ENCODE measurements around the gene PTH2R.
"Not testable (repeated sequence)": the region's sequence is repeated elsewhere in the genome, so short reads cannot be mapped to it uniquely, and the experiment has no call there.

The PTH2R gene

DNA sequence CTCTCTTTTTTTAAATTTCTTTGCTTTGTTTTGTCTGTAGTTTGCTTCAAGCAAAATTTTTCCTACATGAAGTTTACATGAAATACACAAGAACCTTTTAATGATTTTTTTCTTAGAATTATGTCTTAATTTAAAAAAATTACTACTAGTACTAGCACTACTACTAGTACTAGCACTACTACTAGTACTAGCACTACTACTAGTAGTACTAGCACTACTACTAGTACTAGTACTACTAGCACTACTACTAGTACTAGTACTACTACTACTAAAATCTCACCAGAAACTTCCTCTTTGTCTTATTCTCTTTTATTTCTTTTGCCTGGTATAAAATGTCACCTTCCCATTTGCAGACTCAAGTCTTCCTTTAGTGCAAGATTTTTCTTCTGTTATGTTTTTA is 71.1 kb downstream of the PTH2R start:
- DNase-seq (ENCODE audit: low spot score in 2 of 2): no peak

DNA sequence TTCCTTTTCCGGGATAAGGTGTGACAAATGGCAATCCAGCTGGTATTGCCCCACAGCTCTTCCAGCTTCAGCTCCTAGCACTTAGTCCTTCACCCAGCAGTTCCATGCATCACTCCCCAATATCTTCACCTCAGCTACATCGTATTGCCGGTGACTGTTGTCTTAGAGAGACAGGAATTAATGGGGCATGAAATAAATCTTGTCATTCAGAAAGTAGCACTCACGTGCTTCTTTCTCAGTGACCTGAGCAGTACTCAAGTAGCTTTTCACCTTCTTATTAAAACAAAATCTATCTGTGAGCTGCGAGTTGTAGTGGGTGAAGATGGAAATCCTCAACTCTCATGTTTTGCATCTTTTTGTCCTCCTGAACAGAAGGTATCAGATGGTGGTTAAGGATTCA is 72.8 kb downstream of the PTH2R start:
- DNase-seq (ENCODE audit: low spot score in 2 of 2) (no peak), ATAC-seq (replicated peaks; ENCODE audit: extremely low read depth, poor library complexity, severe bottlenecking) (no peak)
- no peaks in the 10 kb centered on the region for H3K4me1 Mint-ChIP-seq

More for the DNA sequence above, 71.1 kb downstream of the PTH2R start:
- Mint-ChIP-seq H3K4me1 (no peaks in the 10 kb centered on the region), H3K36me3 (ENCODE audit: insufficient read depth) (peaks cover under 1% of the 10 kb centered on the region), H3K27ac (ENCODE audit: low read depth) (no peak overlapping the region), H3K27me3 (no peaks in the 10 kb centered on the region), H3K9me3 (peaks cover 6% of the 10 kb centered on the region), H3K4me3 (no peak overlapping the region)
- ATAC-seq (replicated peaks; ENCODE audit: extremely low read depth, poor library complexity, severe bottlenecking): no peak

DNA sequence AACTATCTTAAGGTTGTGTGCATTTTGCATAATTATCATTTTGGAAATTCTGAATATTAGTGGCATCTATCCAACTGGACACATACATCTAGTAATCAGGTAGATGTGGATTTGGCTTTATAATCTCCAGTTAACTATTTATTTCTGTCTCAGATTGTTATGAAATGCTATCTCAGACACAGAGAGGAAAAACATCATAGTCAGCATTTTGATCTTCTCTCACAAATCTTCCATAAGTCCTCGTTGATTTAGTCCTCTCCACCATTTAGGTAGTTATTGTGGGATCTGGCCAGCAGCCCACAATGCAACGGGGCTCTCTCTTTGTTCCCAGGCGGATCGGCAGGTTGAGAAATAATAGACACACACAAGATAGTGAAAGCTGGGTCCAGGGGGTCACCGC is 75.4 kb downstream of the PTH2R start:
- not testable (repeated sequence) for H3K27ac Mint-ChIP-seq (ENCODE audit: low read depth)

More for the DNA sequence above, 72.8 kb downstream of the PTH2R start:
- peaks cover 7% of the 10 kb centered on the region for H3K9me3 Mint-ChIP-seq
- no peak overlapping the region for H3K4me3 Mint-ChIP-seq
- H3K27me3 Mint-ChIP-seq: no peaks in the 10 kb centered on the region
- H3K27ac Mint-ChIP-seq (ENCODE audit: low read depth): no peak overlapping the region
- no peaks in the 10 kb centered on the region for H3K36me3 Mint-ChIP-seq (ENCODE audit: insufficient read depth)

DNA sequence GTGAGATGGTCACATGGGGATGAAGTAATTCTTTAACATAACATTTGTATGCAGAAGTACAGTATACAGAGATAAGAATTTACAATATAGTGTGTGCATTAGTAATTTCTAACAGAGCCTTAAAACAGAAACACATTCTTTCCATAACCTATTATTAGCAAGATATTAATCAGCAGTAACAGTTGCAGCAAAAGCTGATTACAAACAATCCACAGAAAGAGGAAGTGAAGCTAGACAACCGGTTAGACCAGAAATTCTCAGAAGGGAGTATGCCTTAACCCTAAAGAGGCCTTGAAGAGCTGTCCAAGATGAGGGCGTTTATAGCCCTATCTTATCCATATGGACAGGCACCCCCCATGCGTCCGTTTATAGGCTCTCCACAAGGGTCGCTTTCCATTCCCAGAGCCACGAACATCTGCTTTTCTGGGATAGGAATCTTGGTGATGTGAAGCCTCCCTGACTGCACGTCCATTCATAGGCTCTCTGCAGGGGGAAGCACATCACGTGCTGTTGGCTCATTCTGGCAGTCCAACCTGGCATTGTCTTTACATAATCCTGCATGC is 75.9 kb downstream of the PTH2R start:
- ATAC-seq (replicated peaks; ENCODE audit: extremely low read depth, poor library complexity, severe bottlenecking); H3K36me3 Mint-ChIP-seq (ENCODE audit: insufficient read depth); H3K4me3 Mint-ChIP-seq; H3K27me3 Mint-ChIP-seq; H3K4me1 Mint-ChIP-seq; H3K27ac Mint-ChIP-seq (ENCODE audit: low read depth); DNase-seq (ENCODE audit: low spot score in 2 of 2): not testable (repeated sequence)
- peaks cover 16% of the 10 kb centered on the region for H3K9me3 Mint-ChIP-seq

More for the DNA sequence above, 75.4 kb downstream of the PTH2R start:
- H3K36me3 Mint-ChIP-seq (ENCODE audit: insufficient read depth); H3K27me3 Mint-ChIP-seq; DNase-seq (ENCODE audit: low spot score in 2 of 2); H3K4me1 Mint-ChIP-seq; H3K4me3 Mint-ChIP-seq; ATAC-seq (replicated peaks; ENCODE audit: extremely low read depth, poor library complexity, severe bottlenecking): not testable (repeated sequence)
- H3K9me3 Mint-ChIP-seq: peaks cover 12% of the 10 kb centered on the region

DNA sequence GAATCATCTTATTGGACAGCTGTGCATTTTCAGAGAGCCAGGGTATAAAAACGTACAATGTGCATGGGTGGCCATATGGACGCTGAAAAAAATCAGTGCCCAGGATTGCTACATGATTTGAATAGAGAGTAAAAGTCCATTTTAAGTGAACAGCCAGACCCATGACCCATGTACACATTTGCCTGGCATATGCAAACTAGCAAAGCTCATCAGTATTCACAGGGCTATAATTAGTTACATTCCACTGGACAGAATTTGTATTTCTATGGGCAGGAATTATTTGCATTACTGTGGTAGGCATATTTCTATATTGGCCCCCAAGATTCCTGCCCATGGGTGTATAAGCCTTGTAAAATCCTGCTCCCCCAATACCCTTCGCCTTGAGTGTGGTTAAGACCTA is 78.8 kb downstream of the PTH2R start:
- Mint-ChIP-seq H3K9me3 (peaks cover 16% of the 10 kb centered on the region), H3K4me1 (no peaks in the 10 kb centered on the region), H3K36me3 (ENCODE audit: insufficient read depth) (no peaks in the 10 kb centered on the region), H3K4me3 (no peak overlapping the region), H3K27ac (ENCODE audit: low read depth) (no peak overlapping the region), H3K27me3 (no peaks in the 10 kb centered on the region)
- DNase-seq (ENCODE audit: low spot score in 2 of 2): no peak
- ATAC-seq (replicated peaks; ENCODE audit: extremely low read depth, poor library complexity, severe bottlenecking): no peak

DNA sequence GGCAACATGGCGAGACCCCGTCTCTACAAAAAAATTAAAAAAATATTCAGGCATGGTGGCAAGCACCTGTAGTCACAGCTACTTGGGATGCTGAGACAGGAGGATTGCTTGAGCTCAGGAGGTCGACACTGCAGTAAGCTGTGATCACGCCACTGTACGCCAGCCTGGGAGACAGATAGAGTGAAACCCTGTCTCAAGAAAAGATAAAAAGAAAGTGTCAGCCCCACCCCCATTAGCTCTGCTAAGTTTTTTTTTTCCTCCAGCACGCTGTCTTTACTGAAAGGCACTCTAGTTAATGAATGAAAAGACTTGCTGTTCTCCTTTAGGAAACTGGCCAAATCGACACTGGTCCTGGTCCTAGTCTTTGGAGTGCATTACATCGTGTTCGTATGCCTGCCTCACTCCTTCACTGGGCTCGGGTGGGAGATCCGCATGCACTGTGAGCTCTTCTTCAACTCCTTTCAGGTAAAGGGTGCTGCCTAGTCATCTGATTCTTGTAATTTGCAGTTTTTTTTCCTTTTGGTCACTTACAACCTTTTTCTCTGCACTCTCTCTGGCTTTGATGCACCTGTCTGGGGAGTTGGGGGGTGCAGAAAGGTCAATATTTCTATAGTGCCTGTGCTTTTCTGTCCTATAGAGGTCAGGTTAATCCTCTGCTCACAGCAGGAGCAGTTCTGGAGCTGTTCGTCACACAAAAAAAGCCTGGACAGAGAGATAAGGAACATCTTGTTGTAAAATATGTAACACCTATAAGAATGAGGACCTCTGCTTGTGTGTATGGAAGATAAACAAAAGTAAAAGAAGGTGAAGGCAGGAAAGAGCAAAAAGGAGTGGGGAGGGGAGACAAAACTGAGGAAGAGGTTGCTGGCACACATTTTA is 82.3 kb downstream of the PTH2R start:
- Mint-ChIP-seq H3K27me3 (no peaks in the 10 kb centered on the region), H3K9me3 (peaks cover 8% of the 10 kb centered on the region), H3K4me1 (no peaks in the 10 kb centered on the region), H3K36me3 (ENCODE audit: insufficient read depth) (no peaks in the 10 kb centered on the region), H3K27ac (ENCODE audit: low read depth) (no peak overlapping the region), H3K4me3 (no peak overlapping the region)
- DNase-seq (ENCODE audit: low spot score in 2 of 2) (no peak), ATAC-seq (replicated peaks; ENCODE audit: extremely low read depth, poor library complexity, severe bottlenecking) (no peak)

DNA sequence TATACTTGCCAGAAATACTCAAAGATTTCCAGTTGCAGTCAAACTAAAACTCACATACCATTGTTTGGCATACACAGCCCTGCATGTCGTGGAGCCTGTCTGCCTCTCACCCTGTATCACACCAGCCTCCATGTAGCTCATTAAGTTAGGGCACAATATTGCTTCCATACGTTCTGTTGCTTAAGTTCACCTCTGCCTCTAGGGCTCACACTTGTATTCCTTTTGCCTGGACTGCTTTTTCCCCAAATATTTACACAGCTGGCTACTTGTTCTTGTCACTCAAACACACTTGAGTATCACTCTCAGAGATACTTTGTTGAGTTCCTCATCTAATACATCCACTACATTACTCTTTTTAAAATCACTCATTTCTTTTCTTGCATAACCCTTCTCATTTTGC is 83.1 kb downstream of the PTH2R start:
- Mint-ChIP-seq H3K9me3 (peaks cover 8% of the 10 kb centered on the region), H3K27me3 (no peaks in the 10 kb centered on the region), H3K36me3 (ENCODE audit: insufficient read depth) (no peaks in the 10 kb centered on the region), H3K4me1 (no peaks in the 10 kb centered on the region), H3K27ac (ENCODE audit: low read depth) (no peak overlapping the region), H3K4me3 (no peak overlapping the region)
- no peak for ATAC-seq (replicated peaks; ENCODE audit: extremely low read depth, poor library complexity, severe bottlenecking)
- no peak for DNase-seq (ENCODE audit: low spot score in 2 of 2)

DNA sequence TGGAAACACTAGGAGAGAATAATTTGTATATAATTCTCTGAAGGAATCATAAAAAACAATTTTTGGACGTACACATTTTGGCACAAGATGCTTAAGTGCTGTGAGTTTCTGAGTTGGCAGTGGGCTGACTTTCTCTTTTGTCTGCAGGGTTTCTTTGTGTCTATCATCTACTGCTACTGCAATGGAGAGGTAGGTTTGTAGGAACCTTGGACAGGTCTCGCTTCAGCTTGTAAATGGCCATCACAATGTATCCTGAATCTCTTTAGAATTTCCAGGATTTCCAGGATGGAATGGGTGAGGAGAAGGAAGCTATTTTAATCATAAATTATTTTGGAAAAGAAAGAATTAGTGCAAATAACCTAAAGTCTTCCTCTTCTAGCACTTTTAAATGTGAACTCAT is 83.9 kb downstream of the PTH2R start:
- no peak overlapping the region for H3K4me3 Mint-ChIP-seq
- no peaks in the 10 kb centered on the region for H3K27me3 Mint-ChIP-seq
- no peak for ATAC-seq (replicated peaks; ENCODE audit: extremely low read depth, poor library complexity, severe bottlenecking)
- DNase-seq (ENCODE audit: low spot score in 2 of 2): no peak
- no peaks in the 10 kb centered on the region for H3K4me1 Mint-ChIP-seq
- H3K9me3 Mint-ChIP-seq: peaks cover 8% of the 10 kb centered on the region
- no peak overlapping the region for H3K27ac Mint-ChIP-seq (ENCODE audit: low read depth)
- no peaks in the 10 kb centered on the region for H3K36me3 Mint-ChIP-seq (ENCODE audit: insufficient read depth)

DNA sequence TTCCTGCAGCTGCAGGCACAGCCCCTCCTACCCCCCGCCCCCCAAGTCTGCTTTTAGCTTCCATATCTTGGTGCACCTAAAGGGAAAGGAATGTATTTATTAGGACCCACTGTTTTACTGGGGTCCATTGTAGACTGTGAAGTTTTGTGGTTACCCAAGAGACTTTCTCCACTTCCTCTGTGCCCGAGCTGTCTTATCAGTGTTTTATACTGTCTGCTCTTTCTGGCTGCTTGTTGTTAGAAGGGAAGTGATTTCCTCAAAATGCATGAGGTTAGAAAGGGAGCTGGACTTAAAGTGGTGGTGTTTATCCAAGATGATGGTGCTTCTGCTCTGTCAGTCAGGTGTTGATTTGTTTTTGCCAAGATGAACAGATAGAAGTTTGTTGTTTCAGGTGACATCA is 85.0 kb downstream of the PTH2R start:
- Mint-ChIP-seq H3K4me1 (no peaks in the 10 kb centered on the region), H3K9me3 (peaks cover 7% of the 10 kb centered on the region), H3K36me3 (ENCODE audit: insufficient read depth) (no peaks in the 10 kb centered on the region), H3K27me3 (no peaks in the 10 kb centered on the region), H3K27ac (ENCODE audit: low read depth) (no peak overlapping the region), H3K4me3 (no peak overlapping the region)
- no peak for ATAC-seq (replicated peaks; ENCODE audit: extremely low read depth, poor library complexity, severe bottlenecking)
- DNase-seq (ENCODE audit: low spot score in 2 of 2): no peak

DNA sequence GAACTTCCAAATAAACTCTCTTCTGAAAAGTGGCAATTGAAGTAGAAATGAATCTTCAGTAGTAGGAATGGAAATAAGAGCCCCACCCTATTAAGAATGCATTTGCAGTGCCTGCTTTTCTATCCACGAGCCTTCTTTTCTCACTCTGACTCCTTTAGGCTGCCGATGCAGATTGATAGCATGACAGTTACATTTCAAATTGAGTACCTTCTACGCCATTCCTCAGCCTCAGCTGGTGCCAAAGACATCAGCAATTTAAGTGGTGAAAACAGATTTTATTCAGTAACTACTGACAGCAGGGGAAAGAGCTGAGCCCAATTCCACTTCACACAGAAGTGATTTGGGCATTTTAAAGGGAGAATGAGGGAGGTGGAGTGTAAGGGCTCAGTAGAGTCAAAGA is 85.5 kb downstream of the PTH2R start:
- no peaks in the 10 kb centered on the region for H3K27me3 Mint-ChIP-seq
- DNase-seq (ENCODE audit: low spot score in 2 of 2) (no peak), ATAC-seq (replicated peaks; ENCODE audit: extremely low read depth, poor library complexity, severe bottlenecking) (no peak)
- no peaks in the 10 kb centered on the region for H3K36me3 Mint-ChIP-seq (ENCODE audit: insufficient read depth)
- no peaks in the 10 kb centered on the region for H3K4me1 Mint-ChIP-seq
- no peak overlapping the region for H3K4me3 Mint-ChIP-seq
- H3K9me3 Mint-ChIP-seq: peaks cover 2% of the 10 kb centered on the region
- no peak overlapping the region for H3K27ac Mint-ChIP-seq (ENCODE audit: low read depth)

DNA sequence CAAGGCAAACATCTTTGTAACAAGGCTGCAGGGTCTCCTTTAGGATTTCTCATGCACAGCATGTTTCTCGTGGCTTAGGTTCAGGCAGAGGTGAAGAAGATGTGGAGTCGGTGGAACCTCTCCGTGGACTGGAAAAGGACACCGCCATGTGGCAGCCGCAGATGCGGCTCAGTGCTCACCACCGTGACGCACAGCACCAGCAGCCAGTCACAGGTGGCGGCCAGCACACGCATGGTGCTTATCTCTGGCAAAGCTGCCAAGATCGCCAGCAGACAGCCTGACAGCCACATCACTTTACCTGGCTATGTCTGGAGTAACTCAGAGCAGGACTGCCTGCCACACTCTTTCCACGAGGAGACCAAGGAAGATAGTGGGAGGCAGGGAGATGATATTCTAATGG is 86.6 kb downstream of the PTH2R start:
- Mint-ChIP-seq H3K4me1 (no peaks in the 10 kb centered on the region), H3K36me3 (ENCODE audit: insufficient read depth) (no peaks in the 10 kb centered on the region), H3K9me3 (no peaks in the 10 kb centered on the region), H3K4me3 (no peak overlapping the region), H3K27ac (ENCODE audit: low read depth) (no peak overlapping the region), H3K27me3 (no peaks in the 10 kb centered on the region)
- ATAC-seq (replicated peaks; ENCODE audit: extremely low read depth, poor library complexity, severe bottlenecking): no peak
- DNase-seq (ENCODE audit: low spot score in 2 of 2): no peak

DNA sequence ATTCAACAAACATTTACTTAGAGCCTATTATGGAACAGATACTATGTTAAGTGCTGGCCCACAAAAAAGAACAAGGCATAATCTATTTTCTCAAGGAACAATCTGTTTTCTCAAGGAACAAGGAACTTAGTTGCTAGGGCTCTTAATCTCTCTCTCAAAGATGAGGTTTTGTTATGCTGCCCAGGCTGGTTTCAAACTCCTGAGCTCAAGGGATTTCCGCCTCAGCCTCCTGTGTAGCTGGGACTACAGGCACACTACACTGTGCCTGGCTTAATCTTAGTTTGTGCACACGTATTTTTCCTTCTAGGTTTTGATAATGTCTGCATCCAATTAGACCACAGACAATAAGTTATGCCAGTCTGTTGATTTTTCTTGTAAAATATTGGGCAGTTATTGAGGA is 89.5 kb downstream of the PTH2R start:
- no peak for DNase-seq (ENCODE audit: low spot score in 2 of 2)
- H3K4me3 Mint-ChIP-seq: no peak overlapping the region
- no peaks in the 10 kb centered on the region for H3K36me3 Mint-ChIP-seq (ENCODE audit: insufficient read depth)
- H3K27ac Mint-ChIP-seq (ENCODE audit: low read depth): no peak overlapping the region
- no peaks in the 10 kb centered on the region for H3K4me1 Mint-ChIP-seq
- H3K27me3 Mint-ChIP-seq: no peaks in the 10 kb centered on the region
- H3K9me3 Mint-ChIP-seq: no peaks in the 10 kb centered on the region
- no peak for ATAC-seq (replicated peaks; ENCODE audit: extremely low read depth, poor library complexity, severe bottlenecking)

DNA sequence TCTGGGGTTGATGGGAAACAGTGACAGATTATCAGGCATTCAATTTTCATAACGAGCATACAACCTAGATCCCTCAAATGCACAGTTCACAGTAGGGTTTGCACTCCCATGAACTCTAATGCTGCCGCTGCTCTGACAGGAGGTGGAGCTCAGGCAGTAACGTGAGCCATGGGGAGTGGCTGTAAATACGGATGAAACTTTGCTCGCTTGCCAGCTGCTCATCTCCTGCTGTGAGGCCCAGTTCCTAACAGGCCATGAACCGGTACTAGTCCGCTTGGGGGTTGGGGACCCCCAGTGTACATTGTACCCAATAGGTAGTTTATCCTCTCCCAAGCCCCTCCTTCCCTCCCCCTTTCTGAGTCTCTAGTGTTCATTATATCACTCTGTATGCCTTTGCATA is 94.6 kb downstream of the PTH2R start:
- H3K4me3 Mint-ChIP-seq: no peak overlapping the region

More for the DNA sequence above, 94.6 kb downstream of the PTH2R start:
- DNase-seq (ENCODE audit: low spot score in 2 of 2) (no peak), ATAC-seq (replicated peaks; ENCODE audit: extremely low read depth, poor library complexity, severe bottlenecking) (no peak)
- H3K9me3 Mint-ChIP-seq: no peaks in the 10 kb centered on the region
- H3K27me3 Mint-ChIP-seq: no peaks in the 10 kb centered on the region
- H3K36me3 Mint-ChIP-seq (ENCODE audit: insufficient read depth): no peaks in the 10 kb centered on the region
- no peaks in the 10 kb centered on the region for H3K4me1 Mint-ChIP-seq
- no peak overlapping the region for H3K27ac Mint-ChIP-seq (ENCODE audit: low read depth)

All from central memory CD8-positive, alpha-beta T cell (primary cell).